D721Med (cell line): Measurements from ENCODE around the gene TRIAP1.

Experiments used
- DNase-seq: peaks from one replicate; pipeline ENCODE4 v3.0.0; 2011; ENCODE audit warnings: low spot score; ENCODE audit not compliant: insufficient read length
- FAIRE-seq: peaks from 2 replicates; lab custom pipeline; 2011; peaks lifted over from hg19 to GRCh38; lab: Jason Lieb, UNC
- CTCF ChIP-seq: IDR thresholded peaks from 2 replicates; pipeline ENCODE4 v1.5.1; 2012; ENCODE audit warnings: mild to moderate bottlenecking, control low read depth; ENCODE audit not compliant: insufficient read depth; ENCODE audit errors: missing control alignments

TRIAP1 gene

DNA sequence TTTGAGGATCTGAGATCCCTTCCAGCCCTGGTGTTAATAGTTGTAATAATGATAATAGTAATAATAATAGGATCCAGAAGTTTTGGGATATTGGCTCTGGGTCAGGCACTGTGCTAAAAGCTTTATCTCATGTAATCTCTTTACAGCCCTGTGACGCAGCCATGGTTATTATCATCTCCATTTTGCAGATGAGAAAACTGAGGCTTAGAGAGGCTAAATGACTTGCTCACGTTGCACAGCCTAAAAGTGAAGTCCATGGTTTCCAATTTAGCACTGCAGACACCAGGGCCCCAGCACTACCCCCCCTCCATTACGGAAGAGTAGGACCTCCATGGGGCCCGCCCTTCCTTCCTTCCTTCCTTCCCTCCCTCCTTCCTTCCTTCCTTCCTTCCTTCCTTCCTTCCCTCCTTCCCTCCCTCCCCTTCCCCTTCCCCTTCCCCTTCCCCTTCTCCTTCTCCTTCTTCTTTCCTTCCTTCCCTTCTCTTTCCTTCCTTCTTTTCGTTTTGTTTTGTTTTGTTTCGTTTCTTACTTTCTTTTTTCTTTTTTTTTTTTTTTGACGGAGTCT is 23.2 kb downstream of the TRIAP1 start:
- DNase-seq, result no peak
- TF ChIP-seq CTCF, result no peak
- FAIRE-seq, result no peak

DNA sequence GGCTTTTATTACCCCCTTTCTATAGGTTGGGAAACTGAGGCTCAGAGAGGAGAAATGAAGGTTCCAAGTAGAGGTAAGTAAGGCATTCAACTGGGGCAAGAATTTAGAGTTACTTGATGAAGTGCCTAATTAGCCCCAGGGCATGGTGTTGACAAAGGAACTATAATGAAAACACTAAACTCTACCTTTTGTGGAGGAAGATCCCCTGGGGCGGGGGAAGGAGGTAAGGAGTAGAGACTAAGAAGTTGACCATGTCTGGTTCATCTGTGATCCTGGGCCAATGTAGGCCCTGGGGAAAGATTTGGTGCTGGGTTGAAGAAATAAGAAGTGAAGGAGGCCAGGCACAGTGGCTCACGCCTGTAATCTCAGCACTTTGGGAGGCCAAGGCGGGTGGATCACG is 24.5 kb downstream of the TRIAP1 start:
- no peak for FAIRE-seq
- no peak for DNase-seq
- TF ChIP-seq CTCF, result no peak

- no peak for DNase-seq
- no peak for FAIRE-seq
- TF ChIP-seq CTCF, result no peak
These were observed 28.1 kb downstream of the TRIAP1 start for GRCh38 chr12:120417917-120418580.

DNA sequence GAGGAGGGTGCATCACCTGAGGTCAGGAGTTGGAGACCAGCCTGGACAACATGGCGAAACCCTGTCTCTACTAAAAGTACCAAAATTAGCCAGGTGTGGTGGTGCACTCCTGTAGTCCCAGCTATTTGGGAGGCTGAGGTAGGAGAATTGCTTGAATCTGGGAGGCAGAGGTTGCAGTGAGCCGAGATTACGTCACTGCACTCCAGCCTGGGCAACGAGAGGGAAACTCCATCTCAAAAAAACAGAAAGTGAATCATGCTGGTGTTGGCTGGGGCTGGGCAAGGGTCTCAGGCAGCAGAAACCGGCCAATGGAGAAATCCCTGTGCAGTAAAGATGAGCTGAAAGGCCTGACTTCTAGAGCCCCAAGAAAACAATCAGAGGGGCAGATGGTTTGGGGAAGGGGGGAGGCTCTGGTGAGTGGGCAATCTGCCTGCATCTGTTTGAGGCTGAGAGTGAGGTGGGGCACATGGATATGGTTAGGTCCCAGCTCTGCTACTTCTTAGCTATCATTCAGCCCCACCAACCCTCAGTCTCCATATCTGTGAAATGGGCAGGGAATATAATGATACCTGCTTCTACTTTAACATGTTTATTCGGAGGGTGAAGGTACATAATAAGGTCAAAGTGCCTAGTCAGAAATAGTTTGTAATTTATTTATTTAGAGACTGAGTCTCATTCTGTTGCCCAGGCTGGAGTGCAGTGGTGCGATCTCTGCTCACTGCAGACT is 29.5 kb downstream of the TRIAP1 start:
- FAIRE-seq, result no peak

DNA sequence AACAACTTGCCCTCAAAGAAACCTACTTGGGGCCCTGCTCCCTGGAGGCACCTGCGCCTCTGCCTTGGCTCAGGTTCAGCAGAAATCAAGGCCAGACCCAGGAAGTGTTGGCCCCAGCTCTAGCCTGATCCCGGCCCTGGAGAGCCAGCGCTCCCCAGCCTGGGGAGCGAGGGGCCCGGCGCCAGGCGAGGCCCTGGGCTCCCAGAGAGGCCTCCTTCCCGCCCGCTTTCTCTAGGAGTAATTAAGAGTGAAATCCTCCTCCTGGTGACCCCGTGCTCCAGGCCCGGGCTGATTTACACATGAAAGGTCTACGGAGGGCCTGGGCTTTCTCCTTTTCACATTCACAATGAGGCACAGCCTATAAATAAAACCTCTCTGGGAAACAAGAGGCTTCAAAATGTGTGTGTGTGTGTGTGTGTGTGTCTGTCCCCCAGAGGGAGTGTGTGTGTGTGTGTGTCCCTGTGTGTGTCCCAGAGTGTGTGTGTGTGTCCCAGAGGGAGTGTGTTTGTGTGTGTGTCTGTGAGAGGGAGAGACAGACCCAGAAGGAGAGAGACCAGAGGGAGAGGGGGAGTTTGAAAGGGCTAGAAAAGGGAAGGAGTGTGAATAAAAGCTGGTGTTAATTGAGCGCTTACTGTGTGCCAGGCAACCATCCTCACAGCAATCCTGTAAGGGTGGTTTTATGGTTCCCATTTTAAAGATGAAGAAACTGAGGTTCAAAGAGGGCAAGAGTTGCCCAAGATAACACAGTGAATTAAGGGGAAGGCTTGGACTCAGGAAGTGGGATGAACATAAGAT is 32.1 kb downstream of the TRIAP1 start:
- DNase-seq (no peak), FAIRE-seq (no peak)
- no peak for TF ChIP-seq CTCF

More for the DNA sequence above, 29.5 kb downstream of the TRIAP1 start:
- DNase-seq, result no peak
- no peak for TF ChIP-seq CTCF

- DNase-seq, result no peak
- no peak for FAIRE-seq
- no peak for TF ChIP-seq CTCF
These were observed 33.8 kb downstream of the TRIAP1 start for GRCh38 chr12:120412421-120412820.
